Caco-2 (cell line): Measurements from ENCODE around the gene ATP2A1. TPM values are rescaled to one million over a fixed set of nuclear protein-coding genes. Genes with fewer than 3 reads are reported as not detected.

Experiments used
- BruUV-seq: library from RNA; stranded (reverse); fragments of 400-500 nt; replicated peaks from 2 replicates; lab custom pipeline; 2021; lab: Mats Ljungman, UMichigan
- CTCF ChIA-PET: fragments of 300-600 bp; sonication (Branson Sonifier 250); formaldehyde crosslinking; loops from one replicate; lab custom pipeline; 2022; ENCODE audit warnings: antibody characterized with exemption; lab: Charles Lee
- POLR2A ChIA-PET: fragments of 300-600 bp; sonication (Branson Sonifier 250); formaldehyde crosslinking; loops from one replicate; lab custom pipeline; 2022; ENCODE audit warnings: antibody characterized with exemption; lab: Charles Lee
- DNase-seq, 2 experiments: peaks; one replicate each; pipeline versions ENCODE4 v3.0.0 to v3.0.0-alpha.2; 2020 to 2022
- H3K27me3 ChIP-seq: replicated peaks from 2 replicates; pipeline ENCODE4 v1.6.0; 2011; ENCODE audit warnings: low read length; ENCODE audit not compliant: control insufficient read depth, insufficient read depth
- H3K36me3 ChIP-seq: 2 replicates; pipeline ENCODE4 v1.5.1; 2011; ENCODE audit warnings: low read length; ENCODE audit not compliant: control insufficient read depth, insufficient read depth
- H3K4me1 ChIP-seq: fragments of 250-450 bp; sonication (Bioruptor Pico); 2 replicates; pipeline ENCODE4 v1.5.1; 2020; ENCODE audit warnings: mild to moderate bottlenecking
- H3K4me3 ChIP-seq: 2 replicates; pipeline ENCODE4 v1.5.1; 2011; ENCODE audit warnings: low read depth, mild to moderate bottlenecking, control low read depth, low read length
- H3K9me3 ChIP-seq: fragments of 250-450 bp; sonication (Bioruptor Pico); 2 replicates; pipeline ENCODE4 v1.5.1; 2020; ENCODE audit warnings: mild to moderate bottlenecking, moderate library complexity
- H3K27ac Mint-ChIP-seq: one replicate; pipeline ENCODE4 v1.8.0; 2022; ENCODE audit warnings: mixed read lengths; ENCODE audit not compliant: unreplicated experiment
- H3K27me3 Mint-ChIP-seq: one replicate; pipeline ENCODE4 v1.8.0; 2022; ENCODE audit warnings: mixed read lengths; ENCODE audit not compliant: insufficient read depth, unreplicated experiment
- H3K36me3 Mint-ChIP-seq: one replicate; pipeline ENCODE4 v1.8.0; 2022; ENCODE audit warnings: mild to moderate bottlenecking, mixed read lengths; ENCODE audit not compliant: insufficient read depth, unreplicated experiment
- H3K4me1 Mint-ChIP-seq: one replicate; pipeline ENCODE4 v1.8.0; 2022; ENCODE audit warnings: low read depth, mixed read lengths; ENCODE audit not compliant: unreplicated experiment
- H3K4me3 Mint-ChIP-seq: one replicate; pipeline ENCODE4 v1.8.0; 2022; ENCODE audit warnings: mild to moderate bottlenecking, moderate library complexity, mixed read lengths; ENCODE audit not compliant: unreplicated experiment
- H3K9me3 Mint-ChIP-seq: one replicate; pipeline ENCODE4 v1.8.0; 2022; ENCODE audit warnings: mixed read lengths; ENCODE audit not compliant: unreplicated experiment
- intact Hi-C: fragments of 100-400 bp; cut with micrococcal nuclease; formaldehyde crosslinking; loops from one replicate; pipeline ENCODE4 v1.10.0; 2022; ENCODE audit not compliant: unreplicated experiment
- total RNA-seq: library from RNA; stranded (reverse); gene quantifications from 2 replicates; pipeline ENCODE4 v1.2.3, GENCODE V29; 2022
- TF ChIP-seq, protein P1 (sequence below), 2 experiments: fragments of 200-600 bp in 1 of 2; IDR thresholded peaks; 1 replicate in 1 of 2; 2 replicates in 1 of 2; pipeline versions ENCODE4 v1.5.1 to v1.8.0; 2011 to 2022; ENCODE audit warnings: antibody characterized with exemption in 1 of 2, control low read depth in 1 of 2, inconsistent platforms in 1 of 2, low read depth in 1 of 2, low read length in 1 of 2, mild to moderate bottlenecking in 1 of 2, moderate library complexity in 1 of 2; ENCODE audit not compliant: insufficient read depth in 1 of 2, severe bottlenecking in 1 of 2, unreplicated experiment in 1 of 2

Gene ATP2A1
- total RNA-seq, 1 experiment from 2014 or later = 2.3 TPM

GRCh38 chr16:28902909-28903308, 24.6 kb downstream of the ATP2A1 start:
- Mint-ChIP-seq H3K27me3 (no peaks in the 10 kb centered on the region), H3K36me3 (no peaks in the 10 kb centered on the region), H3K4me3 (no peak overlapping the region), H3K4me1 (no peaks in the 10 kb centered on the region), H3K9me3 (no peaks in the 10 kb centered on the region), H3K27ac (no peak overlapping the region)
- intact Hi-C loops = no loop called here
- Histone ChIP-seq H3K27me3 (no peaks in the 10 kb centered on the region), H3K4me3 (no peak overlapping the region), H3K36me3 (no peaks in the 10 kb centered on the region), H3K9me3 (no peaks in the 10 kb centered on the region), H3K4me1 (no peaks in the 10 kb centered on the region)
- DNase-seq = no peak
- CTCF ChIA-PET = no interaction called here
- POLR2A ChIA-PET = no interaction called here
- no TSS peak for BruUV-seq
- TF ChIP-seq, protein P1, sequence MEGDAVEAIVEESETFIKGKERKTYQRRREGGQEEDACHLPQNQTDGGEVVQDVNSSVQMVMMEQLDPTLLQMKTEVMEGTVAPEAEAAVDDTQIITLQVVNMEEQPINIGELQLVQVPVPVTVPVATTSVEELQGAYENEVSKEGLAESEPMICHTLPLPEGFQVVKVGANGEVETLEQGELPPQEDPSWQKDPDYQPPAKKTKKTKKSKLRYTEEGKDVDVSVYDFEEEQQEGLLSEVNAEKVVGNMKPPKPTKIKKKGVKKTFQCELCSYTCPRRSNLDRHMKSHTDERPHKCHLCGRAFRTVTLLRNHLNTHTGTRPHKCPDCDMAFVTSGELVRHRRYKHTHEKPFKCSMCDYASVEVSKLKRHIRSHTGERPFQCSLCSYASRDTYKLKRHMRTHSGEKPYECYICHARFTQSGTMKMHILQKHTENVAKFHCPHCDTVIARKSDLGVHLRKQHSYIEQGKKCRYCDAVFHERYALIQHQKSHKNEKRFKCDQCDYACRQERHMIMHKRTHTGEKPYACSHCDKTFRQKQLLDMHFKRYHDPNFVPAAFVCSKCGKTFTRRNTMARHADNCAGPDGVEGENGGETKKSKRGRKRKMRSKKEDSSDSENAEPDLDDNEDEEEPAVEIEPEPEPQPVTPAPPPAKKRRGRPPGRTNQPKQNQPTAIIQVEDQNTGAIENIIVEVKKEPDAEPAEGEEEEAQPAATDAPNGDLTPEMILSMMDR (IDR thresholded peaks at IDR 0.05; ENCODE audit: insufficient read depth in 1 of 2, low read depth in 1 of 2, low read length in 1 of 2, severe bottlenecking in 1 of 2, unreplicated experiment in 1 of 2) = no peak

DNA sequence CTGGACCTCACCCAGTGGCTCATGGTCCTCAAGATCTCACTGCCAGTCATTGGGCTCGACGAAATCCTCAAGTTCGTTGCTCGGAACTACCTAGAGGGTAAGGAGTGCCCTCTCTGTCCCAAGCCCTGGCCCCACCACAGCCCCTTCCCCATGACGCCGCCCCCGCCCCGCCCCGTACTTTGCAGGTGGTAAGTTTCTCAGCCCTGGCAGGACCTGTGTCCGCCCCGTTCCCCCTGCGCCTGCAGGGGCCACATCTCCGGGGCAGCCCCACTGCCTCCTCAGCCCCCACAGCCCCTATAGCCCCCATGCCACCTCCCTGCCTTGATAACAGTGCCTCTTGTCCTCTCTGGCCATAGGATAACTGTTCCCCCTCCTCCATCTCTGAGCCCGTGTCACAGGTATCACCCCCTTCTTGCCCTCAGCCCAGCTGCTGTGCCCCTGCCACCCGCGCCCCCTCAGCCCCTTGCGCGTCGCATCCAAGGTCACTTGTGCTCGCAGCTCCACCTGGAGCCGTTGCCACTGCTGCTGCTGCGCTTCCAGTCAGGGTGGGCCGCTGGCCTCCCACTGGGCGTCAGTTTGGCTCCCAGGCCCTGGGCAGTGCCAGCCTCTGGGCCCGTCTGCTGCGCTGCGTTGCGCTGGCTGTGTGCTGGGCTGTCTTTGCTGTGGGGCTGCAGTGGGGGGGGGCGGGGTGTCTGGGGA, 25.2 kb downstream of the ATP2A1 start:
- ChIA-PET POLR2A (no interaction called here), CTCF (no interaction called here)
- no peak for DNase-seq
- H3K4me1 ChIP-seq = no peaks in the 10 kb centered on the region
- no peak overlapping the region for H3K4me3 ChIP-seq
- no peaks in the 10 kb centered on the region for H3K27me3 ChIP-seq
- no peaks in the 10 kb centered on the region for H3K9me3 Mint-ChIP-seq
- no peaks in the 10 kb centered on the region for H3K36me3 Mint-ChIP-seq
- no peaks in the 10 kb centered on the region for H3K4me1 Mint-ChIP-seq
- H3K27ac Mint-ChIP-seq = no peak overlapping the region
- TF ChIP-seq, protein P1 (IDR thresholded peaks at IDR 0.05; ENCODE audit: insufficient read depth in 1 of 2, low read depth in 1 of 2, low read length in 1 of 2, severe bottlenecking in 1 of 2, unreplicated experiment in 1 of 2) = no peak
- intact Hi-C loops = no loop called here
- no peaks in the 10 kb centered on the region for H3K27me3 Mint-ChIP-seq
- H3K4me3 Mint-ChIP-seq = no peak overlapping the region
- H3K36me3 ChIP-seq = no peaks in the 10 kb centered on the region
- no TSS peak for BruUV-seq
- no peaks in the 10 kb centered on the region for H3K9me3 ChIP-seq

DNA sequence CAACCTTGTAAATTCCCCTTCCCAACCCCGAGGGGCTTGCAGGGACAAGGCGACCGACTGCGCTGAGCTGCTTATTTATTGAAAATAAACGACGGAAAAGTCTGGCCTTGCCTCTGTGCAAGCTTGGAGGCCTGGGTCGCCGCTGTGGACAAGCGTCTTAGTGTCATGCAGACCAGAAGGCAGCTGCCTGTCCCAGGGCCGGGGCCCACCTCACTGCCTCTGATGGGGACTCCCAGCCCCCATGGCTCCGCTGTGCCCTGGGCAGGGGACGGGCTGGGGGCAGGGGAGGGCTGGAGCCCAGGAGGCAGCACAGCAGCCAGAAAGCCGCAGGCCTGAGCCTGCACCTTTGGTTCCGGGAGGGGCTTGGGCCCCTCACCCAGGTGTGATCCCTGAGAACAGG, 26.1 kb downstream of the ATP2A1 start:
- Mint-ChIP-seq H3K9me3 (no peaks in the 10 kb centered on the region), H3K36me3 (no peaks in the 10 kb centered on the region), H3K4me3 (no peak overlapping the region), H3K4me1 (no peaks in the 10 kb centered on the region), H3K27ac (no peak overlapping the region), H3K27me3 (no peaks in the 10 kb centered on the region)
- no peak overlapping the region for H3K4me3 ChIP-seq
- CTCF ChIA-PET = no interaction called here
- H3K27me3 ChIP-seq = no peaks in the 10 kb centered on the region
- no peaks in the 10 kb centered on the region for H3K36me3 ChIP-seq
- TF ChIP-seq, protein P1 (IDR thresholded peaks at IDR 0.05; ENCODE audit: insufficient read depth in 1 of 2, low read depth in 1 of 2, low read length in 1 of 2, severe bottlenecking in 1 of 2, unreplicated experiment in 1 of 2) = no peak
- no peak for DNase-seq
- H3K9me3 ChIP-seq = no peaks in the 10 kb centered on the region
- POLR2A ChIA-PET = no interaction called here
- intact Hi-C loops = no loop called here
- no peaks in the 10 kb centered on the region for H3K4me1 ChIP-seq
- no TSS peak for BruUV-seq
